Measurements from ENCODE around the gene FTL.

Gene FTL

GRCh38 chr19:48991873-48992580 lies 26.9 kb downstream of the FTL start:
- no peak for DNase-seq (ENCODE audit: low read depth in 2 of 2)

- DNase-seq (ENCODE audit: low read depth in 2 of 2) = no peak
These were observed 27.6 kb downstream of the FTL start for GRCh38 chr19:48992581-48993174.

GRCh38 chr19:48993175-48994034 lies 28.3 kb downstream of the FTL start, which contains the start of the genes GYS1 and RUVBL2:
Gene GYS1 (minus strand): TSS chr19:48993309. CDS start chr19:48993112, 197 bp downstream.
Gene RUVBL2 (plus strand): TSS chr19:48993887. CDS start chr19:48993912, 25 bp downstream.
- peak; percentile 98 for DNase-seq (ENCODE audit: low read depth in 2 of 2)

GRCh38 chr19:48994035-48994386 lies 28.9 kb downstream of the FTL start:
- DNase-seq (ENCODE audit: low read depth in 2 of 2) = no peak

GRCh38 chr19:48997972-48998371 lies 32.9 kb downstream of the FTL start:
- DNase-seq (ENCODE audit: low read depth in 2 of 2) = no peak

GRCh38 chr19:48999481-49000325 lies 34.6 kb downstream of the FTL start:
- DNase-seq (ENCODE audit: low read depth in 2 of 2) = peak; percentile 23 to 42

- no peak for DNase-seq (ENCODE audit: low read depth in 2 of 2)
These were observed 39.0 kb downstream of the FTL start for GRCh38 chr19:49004133-49004532.

- no peak for DNase-seq (ENCODE audit: low read depth in 2 of 2)
These were observed 40.0 kb downstream of the FTL start for GRCh38 chr19:49004964-49005614.

GRCh38 chr19:49006905-49007304 lies 41.8 kb downstream of the FTL start:
- no peak for DNase-seq (ENCODE audit: low read depth in 2 of 2)

GRCh38 chr19:49009828-49010227 lies 44.7 kb downstream of the FTL start:
- DNase-seq (ENCODE audit: low read depth in 2 of 2) = no peak

- DNase-seq (ENCODE audit: low read depth in 2 of 2) = no peak
These were observed 45.3 kb downstream of the FTL start for GRCh38 chr19:49010453-49010852.

- no peak for DNase-seq (ENCODE audit: low read depth in 2 of 2)
These were observed 46.1 kb downstream of the FTL start for GRCh38 chr19:49011194-49011593.

- no peak for DNase-seq (ENCODE audit: low read depth in 2 of 2)
These were observed 49.2 kb downstream of the FTL start for GRCh38 chr19:49014123-49014869.

GRCh38 chr19:49014870-49015255 lies 49.8 kb downstream of the FTL start:
- DNase-seq (ENCODE audit: low read depth in 2 of 2) = no peak

- DNase-seq (ENCODE audit: low read depth in 2 of 2) = no peak
These were observed 51.1 kb downstream of the FTL start for GRCh38 chr19:49016067-49016839.

Data from activated CD8-positive, alpha-beta memory T cell treated with anti-CD3 and anti-CD28 coated beads for 4 hours (primary cell).